Natural killer cell (primary cell): Measurements from ENCODE around the gene ILKAP. TPM values are rescaled to one million over a fixed set of nuclear protein-coding genes. Genes with fewer than 3 reads are reported as not detected.
A peak's percentile ranks its signal among the peaks of the same experiment; 100 is the strongest.
"Not testable (repeated sequence)": the region's sequence is repeated elsewhere in the genome, so short reads cannot be mapped to it uniquely, and the experiment has no call there.

Experiments
- ATAC-seq, 3 donors: fragments of 150-1000 bp in 2 of 3; fragments of 200-7000 bp in 1 of 3; cut with Tn5 transposase; 1 replicate in 1 of 3; 2 replicates in 2 of 3; pipeline ENCODE4 v1.10.0; 2021; ENCODE audit warnings: mild to moderate bottlenecking in 2 of 3, moderate library complexity in 2 of 3
- DNase-seq, 2 donors: peaks; one replicate each; pipeline versions ENCODE4 v3.0.0 to v3.0.0-alpha.2; 2013 to 2021; ENCODE audit warnings: mixed read lengths in 1 of 2
- H3K27ac ChIP-seq: one replicate; pipeline ENCODE4 v1.5.1; 2013; ENCODE audit warnings: mild to moderate bottlenecking, low read length
- H3K27me3 ChIP-seq: one replicate; pipeline ENCODE4 v1.6.1; 2013; ENCODE audit warnings: low read length; ENCODE audit not compliant: control insufficient read depth, insufficient read depth
- H3K36me3 ChIP-seq: one replicate; pipeline ENCODE4 v1.6.1; 2013; ENCODE audit warnings: low read length; ENCODE audit not compliant: control insufficient read depth, insufficient read depth
- H3K4me1 ChIP-seq: one replicate; pipeline ENCODE4 v1.6.1; 2013; ENCODE audit warnings: low read length; ENCODE audit not compliant: control insufficient read depth, insufficient read depth
- H3K4me3 ChIP-seq: one replicate; pipeline ENCODE4 v1.5.1; 2013; ENCODE audit warnings: low read length
- H3K9me3 ChIP-seq: one replicate; pipeline ENCODE4 v1.6.1; 2013; ENCODE audit warnings: low read length; ENCODE audit not compliant: control insufficient read depth, insufficient read depth
- H3K27ac Mint-ChIP-seq, 2 donors: one replicate each; pipeline ENCODE4 v1.8.0; 2022; ENCODE audit warnings: mild to moderate bottlenecking in 2 of 2, mixed read lengths in 2 of 2, moderate library complexity in 1 of 2
- H3K27me3 Mint-ChIP-seq, 2 donors: one replicate each; pipeline ENCODE4 v1.8.0; 2022; ENCODE audit warnings: low read depth in 2 of 2, mixed read lengths in 2 of 2
- H3K36me3 Mint-ChIP-seq: one replicate; pipeline ENCODE4 v1.8.0; 2022; ENCODE audit warnings: mixed read lengths
- H3K4me1 Mint-ChIP-seq, 2 donors: one replicate each; pipeline ENCODE4 v1.8.0; 2022; ENCODE audit warnings: mixed read lengths in 2 of 2
- H3K4me3 Mint-ChIP-seq: one replicate; pipeline ENCODE4 v1.8.0; 2022; ENCODE audit warnings: mild to moderate bottlenecking, moderate library complexity, mixed read lengths
- H3K9me3 Mint-ChIP-seq, 2 donors: one replicate each; pipeline ENCODE4 v1.8.0; 2022; ENCODE audit warnings: mixed read lengths in 2 of 2
- CTCF ChIP-seq: fragments of 200-600 bp; IDR thresholded peaks from one replicate; pipeline ENCODE4 v1.8.0; 2022; ENCODE audit warnings: antibody characterized with exemption
- WGBS: methylation state at CpG from one replicate; pipeline ENCODE4 v1.1.7; 2013; ENCODE audit warnings: missing lambda C conversion rate; ENCODE audit not compliant: insufficient coverage; 5-methylcytosine and 5-hydroxymethylcytosine counted together
- intact Hi-C: fragments of 100-400 bp; cut with micrococcal nuclease; formaldehyde crosslinking; loops from one replicate; pipeline ENCODE4 v1.14.2; 2022
- total RNA-seq, 4 donors: library from RNA; stranded (reverse); fragments of 120-200 nt in 1 of 4; gene quantifications; one replicate each; pipeline versions ENCODE4 v1.2.3 to v1.2.4, GENCODE V29; 2013 to 2022

The ILKAP gene
- total RNA-seq, 3 donors from 2014 or later (not counting 1 experiment from before 2014, with no cell fraction given): 146 to 200 (median 183) TPM

DNA sequence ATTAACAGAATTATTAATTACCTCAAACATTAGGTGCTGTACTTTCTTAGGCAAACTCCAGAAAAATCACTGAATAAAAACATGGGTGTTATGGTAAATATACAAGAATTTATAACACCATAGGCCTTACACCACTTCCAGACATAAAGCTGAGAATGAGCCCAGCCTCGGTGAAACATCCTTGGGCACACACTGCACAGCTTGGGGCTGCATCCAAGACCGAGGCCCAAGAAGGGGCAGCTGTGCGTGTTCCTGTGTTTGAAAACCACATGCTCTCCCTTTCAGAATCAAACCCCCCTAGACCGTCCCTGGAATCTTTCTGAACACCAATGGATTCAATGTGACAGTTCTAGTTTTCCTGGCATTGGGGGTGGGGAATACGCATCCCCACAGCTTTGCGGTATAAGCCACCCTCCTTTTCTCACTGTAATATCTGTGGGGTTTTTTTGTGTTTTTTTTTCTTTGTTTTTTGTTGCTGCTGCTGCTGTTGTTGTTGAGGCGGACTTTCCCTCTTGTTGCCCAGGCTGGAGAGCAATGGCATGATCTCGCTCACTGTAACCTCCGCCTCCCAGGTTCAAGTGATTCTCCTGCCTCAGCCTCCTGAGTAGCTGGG, 31.8 kb downstream of the ILKAP start:
- DNase-seq (no peak), ATAC-seq (peak; percentile 35 to 65 (median 45))
- Histone ChIP-seq H3K27me3 (no peaks in the 10 kb centered on the region), H3K36me3 (peaks cover 64% of the 10 kb centered on the region), H3K9me3 (no peaks in the 10 kb centered on the region), H3K27ac (peak overlapping the region; percentile 73), H3K4me3 (no peak overlapping the region), H3K4me1 (peaks cover 23% of the 10 kb centered on the region)
- Mint-ChIP-seq H3K27me3 (no peaks in the 10 kb centered on the region), H3K36me3 (no peaks in the 10 kb centered on the region), H3K27ac (peak overlapping the region; percentile 83 to 93), H3K9me3 (no peaks in the 10 kb centered on the region), H3K4me1 (peaks cover 38 to 61% of the 10 kb centered on the region in 2 donors), H3K4me3 (peak overlapping the region; percentile 67)
- intact Hi-C loops: no loop called here
- TF ChIP-seq CTCF: no peak
- WGBS: 83% methylated on average over 6 of the region's 9 CpGs

DNA sequence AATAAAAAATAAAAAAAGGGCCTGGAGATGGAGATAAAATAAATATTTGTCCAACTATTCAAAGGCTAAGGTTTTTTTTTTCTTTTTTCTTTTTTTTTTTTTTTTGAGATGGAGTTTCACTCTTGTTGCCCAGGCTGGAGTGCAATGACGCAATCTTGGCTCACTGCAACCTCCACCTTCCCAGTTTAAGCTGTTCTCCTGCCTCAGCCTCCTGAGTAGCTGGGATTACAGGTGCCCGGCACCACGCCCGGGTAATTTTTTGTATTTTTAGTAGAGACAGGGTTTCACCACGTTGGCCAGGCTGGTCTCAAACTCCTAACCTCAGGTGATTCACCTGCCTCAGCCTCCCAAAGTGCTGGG, 32.4 kb downstream of the ILKAP start:
- WGBS: 85% methylated on average over 3 of the region's 5 CpGs
- ATAC-seq: peak in 1 of 3 donors; percentile 6
- H3K4me3 ChIP-seq, H3K9me3 ChIP-seq, H3K27me3 Mint-ChIP-seq, DNase-seq, H3K27me3 ChIP-seq, H3K9me3 Mint-ChIP-seq, H3K36me3 Mint-ChIP-seq, intact Hi-C loops: not testable (repeated sequence)
- H3K4me1 Mint-ChIP-seq: peaks cover 38 to 61% of the 10 kb centered on the region in 2 donors
- H3K4me3 Mint-ChIP-seq: peak overlapping the region; percentile 52
- Histone ChIP-seq H3K27ac (peak overlapping the region; percentile 73), H3K4me1 (peaks cover 23% of the 10 kb centered on the region), H3K36me3 (peaks cover 61% of the 10 kb centered on the region)
- H3K27ac Mint-ChIP-seq: peak overlapping the region; percentile 83 to 93

DNA sequence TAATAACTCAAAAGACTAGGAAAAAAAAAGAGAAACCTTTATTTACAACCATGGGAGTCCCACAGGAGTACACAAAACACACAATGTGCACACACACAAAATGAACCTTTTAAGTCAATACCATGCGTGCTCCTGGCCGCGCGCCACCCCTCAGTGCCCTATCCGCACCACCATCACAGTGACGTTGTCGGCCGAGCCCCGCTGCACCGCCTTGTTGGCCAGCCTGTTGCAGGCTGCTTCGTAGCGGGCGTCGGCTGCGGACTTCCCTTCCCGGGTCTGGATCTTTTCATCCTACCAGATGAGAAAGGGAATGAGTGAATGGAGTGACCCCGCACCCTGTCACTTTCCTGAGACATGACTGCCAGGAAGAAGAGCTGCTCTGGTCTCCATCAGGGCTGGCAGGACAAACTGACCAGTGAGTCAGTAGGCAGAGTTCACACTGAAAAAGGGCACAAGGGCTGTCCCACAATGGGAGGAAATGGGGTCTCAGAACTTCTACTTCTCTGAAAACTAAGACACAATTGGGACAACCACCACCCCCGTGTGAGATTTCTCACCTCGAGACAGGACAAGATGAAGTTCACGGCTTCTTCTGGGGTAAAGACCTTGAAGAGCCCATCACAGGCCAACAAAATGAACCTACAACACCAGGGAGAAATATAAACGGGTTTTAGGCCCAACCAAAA, 33.0 kb downstream of the ILKAP start:
- no peaks in the 10 kb centered on the region for H3K9me3 Mint-ChIP-seq
- no peak for DNase-seq
- peak overlapping the region; percentile 83 to 93 for H3K27ac Mint-ChIP-seq
- peaks cover 38 to 61% of the 10 kb centered on the region in 2 donors for H3K4me1 Mint-ChIP-seq
- peak overlapping the region; percentile 52 for H3K4me3 Mint-ChIP-seq
- no peak overlapping the region for H3K4me3 ChIP-seq
- no peaks in the 10 kb centered on the region for H3K36me3 Mint-ChIP-seq
- no peak for TF ChIP-seq CTCF
- peaks cover 61% of the 10 kb centered on the region for H3K36me3 ChIP-seq
- no peaks in the 10 kb centered on the region for H3K9me3 ChIP-seq
- H3K27me3 ChIP-seq: no peaks in the 10 kb centered on the region
- intact Hi-C loops: no loop called here
- no peaks in the 10 kb centered on the region for H3K27me3 Mint-ChIP-seq
- ATAC-seq: peak; percentile 42 to 62 (median 60)
- WGBS: 87% methylated on average over 20 of the region's 21 CpGs
- H3K27ac ChIP-seq: peak overlapping the region; percentile 73
- peaks cover 23% of the 10 kb centered on the region for H3K4me1 ChIP-seq

- Histone ChIP-seq H3K9me3 (no peaks in the 10 kb centered on the region), H3K4me1 (peaks cover 23% of the 10 kb centered on the region), H3K4me3 (no peak overlapping the region), H3K27ac (peak overlapping the region; percentile 73), H3K36me3 (peaks cover 57% of the 10 kb centered on the region), H3K27me3 (no peaks in the 10 kb centered on the region)
- Mint-ChIP-seq H3K27me3 (peaks cover 0 to 3% of the 10 kb centered on the region in 2 donors), H3K9me3 (no peaks in the 10 kb centered on the region), H3K4me1 (peaks cover 42 to 61% of the 10 kb centered on the region in 2 donors), H3K36me3 (no peaks in the 10 kb centered on the region), H3K4me3 (peak overlapping the region; percentile 51), H3K27ac (peak overlapping the region; percentile 83 to 93)
- DNase-seq (no peak), ATAC-seq (no peak)
- TF ChIP-seq CTCF: no peak
- WGBS: 70% methylated on average over 5 of the region's 5 CpGs
- intact Hi-C loops: loop anchor here (5.0 kb wide), 1 partner anchor 33 kb away; the partner anchor contains the start of gene ILKAP
Observed at GRCh38 chr2:238169708-238170251, 33.7 kb downstream of the ILKAP start.
